ENCODE results near the gene CDIPT. TPM values are rescaled to one million over a fixed set of nuclear protein-coding genes. Genes with fewer than 3 reads are reported as not detected.

The CDIPT gene
- total and polyA plus RNA-seq, 2 donors from 2014 or later = 85.9 to 148 TPM

DNA sequence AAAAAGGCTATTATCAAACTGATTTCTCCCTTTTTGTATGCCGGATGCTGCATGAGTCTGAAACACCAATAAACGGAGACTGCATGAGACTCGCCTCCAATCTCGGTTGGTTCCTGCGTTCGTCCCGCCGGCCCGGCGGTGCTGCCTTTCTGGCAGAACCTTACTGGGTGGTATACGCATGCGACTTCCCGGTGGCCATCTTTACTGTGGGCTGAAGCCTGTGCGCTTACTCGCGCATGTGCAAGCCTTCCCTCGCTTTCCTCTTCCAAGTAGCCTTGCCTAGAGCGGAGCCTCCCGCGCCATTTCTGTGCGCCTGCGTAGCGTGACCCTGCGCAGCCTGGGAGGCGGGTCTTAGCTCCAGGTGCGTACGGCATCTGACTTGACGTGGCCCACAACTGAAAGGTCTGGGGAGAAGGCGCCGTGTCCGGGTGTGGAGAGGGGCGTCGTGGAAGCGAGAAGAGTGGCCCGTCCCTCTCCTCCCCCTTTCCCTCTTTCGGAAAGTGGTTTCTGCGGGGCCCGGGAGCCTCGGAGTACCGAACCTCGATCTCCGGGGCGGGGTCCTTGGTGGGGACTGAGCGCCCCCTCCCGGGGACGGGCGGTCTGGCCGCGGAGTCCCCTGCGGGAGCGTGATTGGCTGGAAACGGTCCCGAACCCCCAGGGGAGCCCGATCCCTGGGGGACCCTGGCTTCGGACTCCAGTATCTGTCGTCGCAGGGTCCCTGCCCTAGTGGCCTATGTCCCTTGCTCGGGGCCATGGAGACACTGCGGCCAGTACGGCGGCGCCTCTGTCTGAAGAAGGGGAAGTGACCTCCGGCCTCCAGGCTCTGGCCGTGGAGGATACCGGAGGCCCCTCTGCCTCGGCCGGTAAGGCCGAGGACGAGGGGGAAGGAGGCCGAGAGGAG lies 47.0 kb downstream of the CDIPT start, which contains the start of gene PAGR1:
TSS of gene PAGR1 (plus strand) at position 360 of the 901 bp plus-strand sequence. CDS start at position 734, 374 bp downstream.
- Histone ChIP-seq H3K36me3 (ENCODE audit: control insufficient read depth in 2 of 3, insufficient read depth in 3 of 3, low read length in 3 of 3) (peaks cover 0 to 5% (median 0%) of the 10 kb centered on the region in 3 donors), H3K27me3 (ENCODE audit: control insufficient read depth, insufficient read depth, low read length) (no peaks in the 10 kb centered on the region), H3K9ac (ENCODE audit: low read length in 3 of 3) (peak within 1 kb of the TSS; percentile 76 to 86 (median 81)), H3K9me3 (ENCODE audit: control insufficient read depth in 2 of 3, insufficient read depth in 1 of 3, low read length in 3 of 3) (no peaks in the 10 kb centered on the region), H3K4me1 (ENCODE audit: control insufficient read depth in 2 of 3, insufficient read depth in 2 of 3, low read depth in 1 of 3, low read length in 3 of 3) (peaks cover 0 to 22% (median 14%) of the 10 kb centered on the region in 3 donors), H3K27ac (ENCODE audit: low read depth in 2 of 2, low read length in 2 of 2) (peak within 1 kb of the TSS; percentile 93 to 97), H3K4me3 (ENCODE audit: low read length in 3 of 3) (peak within 1 kb of the TSS; percentile 82 to 91 (median 85))
- TF ChIP-seq, protein P1, sequence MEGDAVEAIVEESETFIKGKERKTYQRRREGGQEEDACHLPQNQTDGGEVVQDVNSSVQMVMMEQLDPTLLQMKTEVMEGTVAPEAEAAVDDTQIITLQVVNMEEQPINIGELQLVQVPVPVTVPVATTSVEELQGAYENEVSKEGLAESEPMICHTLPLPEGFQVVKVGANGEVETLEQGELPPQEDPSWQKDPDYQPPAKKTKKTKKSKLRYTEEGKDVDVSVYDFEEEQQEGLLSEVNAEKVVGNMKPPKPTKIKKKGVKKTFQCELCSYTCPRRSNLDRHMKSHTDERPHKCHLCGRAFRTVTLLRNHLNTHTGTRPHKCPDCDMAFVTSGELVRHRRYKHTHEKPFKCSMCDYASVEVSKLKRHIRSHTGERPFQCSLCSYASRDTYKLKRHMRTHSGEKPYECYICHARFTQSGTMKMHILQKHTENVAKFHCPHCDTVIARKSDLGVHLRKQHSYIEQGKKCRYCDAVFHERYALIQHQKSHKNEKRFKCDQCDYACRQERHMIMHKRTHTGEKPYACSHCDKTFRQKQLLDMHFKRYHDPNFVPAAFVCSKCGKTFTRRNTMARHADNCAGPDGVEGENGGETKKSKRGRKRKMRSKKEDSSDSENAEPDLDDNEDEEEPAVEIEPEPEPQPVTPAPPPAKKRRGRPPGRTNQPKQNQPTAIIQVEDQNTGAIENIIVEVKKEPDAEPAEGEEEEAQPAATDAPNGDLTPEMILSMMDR (IDR thresholded peaks at IDR 0.05; ENCODE audit: borderline replicate concordance, extremely low read depth, insufficient read depth) = peak; percentile 70
- FAIRE-seq (no peak), DNase-seq (peak; percentile 99)
- intact Hi-C loops (cut with DNase I) = no loop called here

DNA sequence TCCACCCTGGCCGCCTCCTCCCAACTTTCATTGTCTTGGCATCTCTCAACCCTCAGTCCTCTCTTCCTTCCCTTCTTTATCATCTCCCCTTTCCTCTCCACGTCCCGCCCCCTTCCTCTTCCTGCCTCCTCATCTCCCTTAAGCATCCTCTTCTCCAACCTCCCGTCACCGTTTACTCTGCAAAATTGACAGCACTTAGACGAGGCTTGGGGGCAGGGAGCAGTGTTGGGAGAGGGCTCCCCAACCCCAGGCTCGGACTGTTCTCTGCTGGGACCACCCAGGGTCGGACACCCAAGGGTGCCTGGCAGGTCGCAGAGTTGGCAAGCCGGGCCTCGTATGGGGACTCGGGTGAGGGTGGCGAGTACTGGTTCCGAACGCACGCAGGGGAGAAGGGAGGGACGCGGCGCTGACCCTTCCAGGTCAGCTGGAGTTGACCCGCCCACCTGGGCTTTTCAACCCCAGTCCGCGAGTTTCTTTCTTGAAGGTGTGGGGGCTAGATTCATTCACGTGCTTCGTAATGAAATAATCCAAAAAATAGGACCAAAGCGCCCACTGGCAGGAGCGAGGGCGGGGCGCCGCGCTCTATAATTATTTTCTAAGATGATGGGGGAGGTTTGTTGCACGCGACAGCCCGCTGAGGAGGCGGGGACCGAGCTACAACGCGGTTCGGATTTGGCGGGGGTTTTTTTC lies 47.8 kb downstream of the CDIPT start:
- Histone ChIP-seq H3K9me3 (ENCODE audit: control insufficient read depth in 2 of 3, insufficient read depth in 1 of 3, low read length in 3 of 3) (no peaks in the 10 kb centered on the region), H3K9ac (ENCODE audit: low read length in 3 of 3) (peak overlapping the region in 1 of 3 donors; percentile 86), H3K4me3 (ENCODE audit: low read length in 3 of 3) (peak overlapping the region; percentile 82 to 91 (median 85)), H3K27ac (ENCODE audit: low read depth in 2 of 2, low read length in 2 of 2) (peak overlapping the region in 1 of 2 donors; percentile 57), H3K4me1 (ENCODE audit: control insufficient read depth in 2 of 3, insufficient read depth in 2 of 3, low read depth in 1 of 3, low read length in 3 of 3) (peaks cover 0 to 29% (median 14%) of the 10 kb centered on the region in 3 donors), H3K36me3 (ENCODE audit: control insufficient read depth in 2 of 3, insufficient read depth in 3 of 3, low read length in 3 of 3) (peaks cover 0 to 5% (median 0%) of the 10 kb centered on the region in 3 donors), H3K27me3 (ENCODE audit: control insufficient read depth, insufficient read depth, low read length) (no peaks in the 10 kb centered on the region)
- DNase-seq = peak in 3 of 5 donors; percentile 41 to 87 (median 84)
- intact Hi-C loops (cut with DNase I) = no loop called here
- FAIRE-seq = no peak
- TF ChIP-seq, protein P1 (IDR thresholded peaks at IDR 0.05; ENCODE audit: borderline replicate concordance, extremely low read depth, insufficient read depth) = no peak

DNA sequence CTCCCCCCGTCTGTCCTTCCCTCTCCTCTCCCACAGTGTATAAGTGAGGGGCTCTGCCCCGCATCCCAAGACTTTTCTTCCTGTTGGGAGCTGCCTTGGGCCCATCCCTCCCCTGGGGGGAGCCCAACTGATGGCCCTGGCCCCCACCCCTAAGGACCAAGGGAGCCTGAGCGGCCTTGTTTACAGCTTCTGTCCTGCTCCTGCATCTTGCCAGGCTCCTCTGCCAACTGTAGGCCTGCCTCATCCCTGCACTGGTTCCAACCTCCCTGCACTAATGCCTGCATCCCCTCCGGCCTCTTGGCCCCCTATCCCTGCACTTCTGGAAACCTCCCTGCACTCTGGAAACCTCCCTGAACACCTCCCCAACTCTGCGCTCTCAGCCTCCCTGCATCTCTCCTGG lies 48.4 kb downstream of the CDIPT start:
- no peak overlapping the region for H3K9ac ChIP-seq (ENCODE audit: low read length in 3 of 3)
- DNase-seq (peak in 2 of 5 donors; percentile 68 to 71), FAIRE-seq (no peak)
- H3K9me3 ChIP-seq (ENCODE audit: control insufficient read depth in 2 of 3, insufficient read depth in 1 of 3, low read length in 3 of 3) = no peaks in the 10 kb centered on the region
- H3K36me3 ChIP-seq (ENCODE audit: control insufficient read depth in 2 of 3, insufficient read depth in 3 of 3, low read length in 3 of 3) = peaks cover 0 to 5% (median 0%) of the 10 kb centered on the region in 3 donors
- peaks cover 0 to 24% (median 8%) of the 10 kb centered on the region in 3 donors for H3K4me1 ChIP-seq (ENCODE audit: control insufficient read depth in 2 of 3, insufficient read depth in 2 of 3, low read depth in 1 of 3, low read length in 3 of 3)
- no peak overlapping the region for H3K4me3 ChIP-seq (ENCODE audit: low read length in 3 of 3)
- TF ChIP-seq, protein P1 (IDR thresholded peaks at IDR 0.05; ENCODE audit: borderline replicate concordance, extremely low read depth, insufficient read depth) = no peak
- H3K27ac ChIP-seq (ENCODE audit: low read depth in 2 of 2, low read length in 2 of 2) = no peak overlapping the region
- no peaks in the 10 kb centered on the region for H3K27me3 ChIP-seq (ENCODE audit: control insufficient read depth, insufficient read depth, low read length)
- intact Hi-C loops (cut with DNase I) = no loop called here

Data from kidney (tissue), 14 donors.